GM19395 (cell line): Measurements from ENCODE around the gene TBC1D8.

Source experiments
- ATAC-seq: cut with Tn5 transposase; IDR thresholded peaks from one replicate; pipeline ENCODE4 v1.9.1; 2021; ENCODE audit warnings: mild to moderate bottlenecking, moderate library complexity; ENCODE audit not compliant: unreplicated experiment

TBC1D8 gene

DNA sequence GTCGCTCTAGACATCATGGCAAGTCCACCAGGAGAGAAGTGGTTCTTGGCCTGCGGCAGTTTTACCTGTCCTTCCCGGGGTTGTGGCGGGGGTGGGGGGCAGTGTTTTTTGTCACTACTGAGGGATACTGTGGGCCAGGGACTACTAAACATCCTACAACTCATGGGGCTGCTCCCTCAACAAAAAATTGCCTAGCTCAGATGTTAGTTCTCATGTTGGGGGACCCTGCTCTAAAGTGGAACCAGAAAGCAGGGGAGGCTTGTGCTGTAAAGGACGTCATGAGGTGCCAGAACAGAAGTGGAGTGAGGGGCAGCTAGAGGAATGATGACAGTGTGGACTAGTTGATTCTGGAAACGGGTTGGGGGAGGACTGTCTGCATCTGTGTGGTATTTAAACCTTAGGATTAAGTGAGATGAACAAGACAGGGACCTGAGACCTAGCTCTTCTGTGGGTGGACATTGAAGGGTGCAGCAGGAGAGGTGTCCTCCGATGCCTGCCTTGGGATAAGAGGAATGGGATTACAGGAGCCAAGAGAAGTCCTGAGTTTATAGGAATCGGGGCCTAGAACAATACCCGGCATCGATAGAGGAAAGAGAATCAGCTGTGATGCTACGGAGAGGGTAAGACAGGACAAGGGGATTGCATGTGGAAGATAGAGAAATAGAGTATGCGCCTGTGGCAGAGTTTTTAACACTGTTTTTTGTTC lies 146.4 kb downstream of the TBC1D8 start:
- no peak for ATAC-seq

DNA sequence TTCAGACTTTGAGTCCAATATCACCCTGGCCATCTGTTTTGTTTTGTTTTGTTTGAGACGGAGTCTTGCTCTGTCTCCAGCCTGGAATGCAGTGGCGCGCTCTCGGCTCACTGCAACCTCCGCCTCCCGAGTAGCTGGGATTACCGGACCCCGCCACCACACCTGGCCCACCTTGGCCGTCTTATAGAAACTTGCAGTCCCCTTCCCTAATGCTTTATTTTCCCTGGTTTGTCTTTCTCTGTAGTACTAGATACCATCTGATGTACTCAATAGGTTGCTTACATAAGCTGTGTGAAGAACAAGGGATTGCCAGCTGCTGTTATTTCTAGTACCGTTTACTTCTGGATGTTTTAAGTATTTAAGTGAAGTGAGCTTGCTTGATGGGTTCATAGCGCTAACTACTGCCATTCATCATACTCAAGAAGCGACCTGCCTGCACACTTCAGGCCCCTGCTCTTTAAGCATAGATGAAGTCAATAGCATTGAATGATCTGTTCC lies 147.9 kb downstream of the TBC1D8 start:
- ATAC-seq = no peak

DNA sequence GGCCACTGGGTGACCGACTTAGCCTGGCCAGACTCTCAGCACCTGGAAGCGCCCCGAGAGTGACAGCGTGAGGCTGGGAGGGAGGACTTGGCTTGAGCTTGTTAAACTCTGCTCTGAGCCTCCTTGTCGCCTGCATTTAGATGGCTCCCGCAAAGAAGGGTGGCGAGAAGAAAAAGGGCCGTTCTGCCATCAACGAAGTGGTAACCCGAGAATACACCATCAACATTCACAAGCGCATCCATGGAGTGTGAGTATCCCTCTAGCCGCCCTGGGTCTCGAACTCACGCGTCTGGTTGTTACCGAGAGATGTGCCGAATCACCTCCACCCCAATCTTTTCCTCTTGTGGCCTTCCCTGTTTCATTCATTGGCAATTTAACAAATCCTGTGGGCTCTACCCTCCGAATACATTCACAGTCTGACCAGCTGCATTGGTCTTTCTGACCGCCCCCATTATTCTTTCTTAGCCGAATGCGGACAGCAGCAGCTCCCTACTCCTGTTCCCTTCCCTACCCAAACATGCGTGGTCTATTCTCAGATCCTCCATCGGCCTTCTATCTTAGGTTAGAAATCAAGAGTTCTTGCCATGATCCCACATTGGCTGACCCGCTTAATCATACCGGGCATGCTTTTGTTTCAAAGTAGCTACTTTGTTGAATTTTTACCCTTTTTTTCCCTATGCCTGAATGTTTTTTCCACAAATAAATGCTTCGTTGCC lies 148.5 kb downstream of the TBC1D8 start:
- no peak for ATAC-seq

DNA sequence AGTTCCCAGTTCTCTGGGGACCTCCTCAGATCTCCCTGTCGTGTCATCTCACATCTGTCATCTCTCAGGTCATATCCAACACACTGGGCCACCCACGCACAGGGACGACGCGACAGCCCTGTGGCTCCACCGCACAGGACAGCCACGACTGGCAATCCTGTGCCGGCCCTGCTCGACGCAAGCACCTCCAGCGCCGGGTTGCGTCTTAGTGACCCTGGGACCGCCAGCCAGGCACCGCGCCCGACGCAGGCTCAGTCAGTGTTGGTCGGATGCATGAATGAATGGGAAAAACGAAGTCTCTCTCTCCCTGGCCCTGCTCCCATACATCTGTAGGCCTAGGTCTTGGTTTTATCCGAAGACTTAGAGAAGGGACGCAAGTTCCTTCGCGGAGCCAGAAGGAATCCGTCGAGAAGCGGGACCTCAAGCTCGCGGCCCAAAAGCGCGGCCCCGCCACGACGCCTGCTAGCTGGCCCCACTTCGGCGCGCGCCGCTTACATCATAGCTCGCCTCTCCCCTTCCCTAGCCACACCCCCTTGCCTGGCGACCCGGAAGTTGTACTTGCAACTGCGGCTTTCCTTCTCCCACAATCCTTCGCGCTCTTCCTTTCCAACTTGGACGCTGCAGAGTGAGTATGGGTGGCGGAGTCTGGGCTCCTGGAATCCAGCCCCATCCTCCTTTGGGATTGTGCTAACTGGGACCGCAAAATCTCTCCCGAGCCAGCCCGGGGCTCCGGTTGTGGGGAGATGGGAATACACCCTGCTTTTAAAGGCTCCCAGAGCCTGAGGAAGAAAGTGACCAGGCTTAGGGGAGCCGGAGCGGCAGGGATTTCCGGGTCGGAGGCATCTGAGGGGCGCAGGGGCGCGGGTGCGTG lies 149.3 kb downstream of the TBC1D8 start, which contains the start of gene RPL31:
Gene RPL31 (plus strand): TSS at position 599 of the 871 bp plus-strand sequence. CDS start 413 bp downstream, outside the sequence.
- ATAC-seq = peak; percentile 98

DNA sequence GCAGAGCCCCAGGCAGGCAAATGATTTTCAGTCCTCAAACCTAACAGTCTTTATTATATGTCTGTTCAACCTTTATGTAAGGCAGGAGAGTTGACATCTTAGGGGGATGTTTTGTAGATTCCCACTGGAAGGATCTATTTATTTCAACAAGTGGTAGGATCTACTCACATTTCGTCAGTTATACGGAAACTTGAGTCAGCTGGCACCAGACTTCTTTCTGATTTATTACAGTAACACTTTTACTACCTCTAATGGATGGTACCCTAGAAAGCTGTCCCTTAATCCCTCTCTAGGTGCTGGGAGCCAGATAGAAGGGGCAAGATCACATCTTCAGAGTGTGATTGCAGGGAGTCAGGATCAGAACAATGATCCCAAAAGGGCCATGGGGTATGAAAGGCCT lies 151.2 kb downstream of the TBC1D8 start:
- no peak for ATAC-seq

DNA sequence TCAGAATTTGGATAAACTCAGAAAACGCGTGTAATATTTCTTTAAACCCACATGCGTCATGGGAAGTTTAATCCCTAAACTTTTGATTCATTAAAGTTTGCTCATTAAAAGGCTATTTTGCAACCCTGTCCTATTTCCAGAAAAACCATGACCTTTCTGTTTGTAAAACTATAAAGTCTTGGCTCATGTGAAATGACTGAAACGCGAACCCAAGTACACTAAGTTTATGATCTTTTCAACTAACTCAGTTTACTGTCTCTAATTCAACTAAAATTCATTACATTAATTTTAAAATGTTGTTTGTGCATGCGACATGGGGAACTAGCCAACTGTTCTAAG lies 153.0 kb downstream of the TBC1D8 start:
- no peak for ATAC-seq

DNA sequence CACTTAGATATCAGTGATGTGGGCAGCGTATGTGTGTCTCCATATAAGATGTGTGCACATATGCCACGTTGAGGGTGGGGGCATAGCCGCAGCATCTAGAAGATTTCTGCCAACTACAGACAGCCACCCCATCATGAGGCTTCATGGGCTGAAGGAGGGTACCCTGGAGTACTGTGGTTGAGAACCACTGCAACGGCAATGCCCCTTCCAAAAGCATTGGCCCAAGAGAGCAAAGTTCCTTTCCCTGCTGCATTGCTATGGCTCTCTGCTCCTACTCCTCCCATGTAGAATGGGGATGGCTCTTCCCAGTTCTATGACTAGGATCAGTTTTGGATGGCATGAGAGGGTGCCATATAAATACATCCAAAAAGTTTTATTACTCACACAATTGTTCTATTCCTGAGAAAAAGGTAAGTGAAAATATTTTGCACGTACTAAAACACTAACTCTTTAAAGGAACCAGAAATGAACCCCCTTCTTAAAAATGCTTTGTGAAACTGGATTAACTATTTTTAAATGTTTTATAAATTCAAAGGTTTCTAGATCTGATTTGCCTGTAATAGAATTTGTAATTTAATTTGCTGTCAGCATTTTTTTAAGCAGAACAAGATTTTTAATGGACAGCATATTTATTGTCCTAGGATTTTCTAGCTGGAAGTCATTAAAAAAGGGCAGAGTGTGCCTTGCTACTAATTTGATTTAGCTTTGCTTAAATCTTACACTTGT lies 153.5 kb downstream of the TBC1D8 start:
- ATAC-seq = no peak

DNA sequence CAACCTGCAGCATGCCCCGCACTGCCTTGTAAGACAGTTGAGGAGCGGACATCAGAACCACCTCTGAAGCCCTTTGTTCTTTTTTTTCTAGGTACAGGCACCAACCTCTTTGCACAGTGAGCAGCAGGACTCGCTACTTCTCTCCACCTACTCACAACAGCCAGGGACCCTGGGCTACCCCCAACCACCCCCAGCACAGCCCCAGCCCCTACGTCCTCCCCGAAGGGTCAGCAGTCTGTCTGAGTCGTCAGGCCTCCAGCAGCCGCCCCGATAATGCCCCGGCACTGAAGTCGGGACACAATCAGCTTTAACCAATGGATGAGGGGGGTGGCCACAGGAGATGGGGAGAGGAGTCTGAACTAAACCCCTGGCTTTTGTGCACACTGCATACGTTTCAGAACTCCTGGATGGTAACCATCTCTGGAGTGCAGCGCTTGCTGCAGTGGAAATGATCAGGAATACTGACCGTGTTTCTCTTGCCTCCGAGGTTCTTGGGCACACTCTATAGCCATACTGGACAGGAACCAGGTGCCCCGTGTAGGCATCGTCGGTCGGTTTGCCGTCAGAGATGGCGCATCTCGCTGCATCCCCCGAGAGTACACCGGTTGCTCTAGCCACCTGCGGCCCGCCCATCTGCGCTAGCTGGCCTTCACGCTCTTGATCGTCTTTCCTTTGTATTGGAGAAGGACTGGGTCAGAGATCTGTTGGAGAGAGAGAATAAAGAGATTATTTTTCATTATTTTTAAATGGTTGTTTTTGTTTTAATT lies 155.7 kb downstream of the TBC1D8 start:
- ATAC-seq = no peak

DNA sequence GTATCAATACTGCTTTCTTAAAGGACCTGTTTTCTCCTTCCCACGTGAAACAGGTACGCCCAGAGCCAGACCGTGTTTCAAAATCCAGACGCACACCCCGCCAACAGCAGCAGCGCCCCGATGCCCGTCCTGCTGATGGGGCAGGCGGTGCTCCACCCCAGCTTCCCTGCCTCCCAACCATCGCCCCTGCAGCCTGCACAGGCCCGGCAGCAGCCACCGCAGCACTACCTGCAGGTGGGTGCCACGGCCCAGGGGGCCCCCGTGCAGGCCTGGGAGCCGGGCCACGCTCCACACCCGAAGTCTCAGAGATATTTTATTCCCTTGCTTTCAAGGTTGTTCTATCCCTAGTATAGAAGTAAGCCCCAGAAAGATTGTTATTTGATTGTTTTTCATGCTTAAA lies 157.9 kb downstream of the TBC1D8 start:
- no peak for ATAC-seq

DNA sequence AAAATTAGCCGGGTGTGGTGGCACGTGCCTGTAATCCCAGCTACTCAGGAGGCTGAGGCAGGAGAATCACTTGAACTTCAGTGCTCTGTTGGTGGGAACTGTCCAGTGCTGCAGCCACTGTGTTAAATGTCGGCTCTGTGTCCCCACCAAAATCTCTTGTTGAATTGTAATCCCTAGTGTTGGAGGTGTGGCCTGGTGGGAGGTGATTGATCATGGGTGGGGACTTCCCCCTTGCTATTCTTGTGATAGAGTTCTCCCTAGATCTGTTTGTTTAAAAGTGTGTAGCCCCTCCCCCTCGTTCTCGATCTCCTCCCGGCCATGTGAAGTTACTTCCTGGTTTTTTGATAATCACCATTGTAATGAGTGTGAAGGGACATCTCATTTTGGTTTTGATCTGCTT lies 158.9 kb downstream of the TBC1D8 start:
- no peak for ATAC-seq

DNA sequence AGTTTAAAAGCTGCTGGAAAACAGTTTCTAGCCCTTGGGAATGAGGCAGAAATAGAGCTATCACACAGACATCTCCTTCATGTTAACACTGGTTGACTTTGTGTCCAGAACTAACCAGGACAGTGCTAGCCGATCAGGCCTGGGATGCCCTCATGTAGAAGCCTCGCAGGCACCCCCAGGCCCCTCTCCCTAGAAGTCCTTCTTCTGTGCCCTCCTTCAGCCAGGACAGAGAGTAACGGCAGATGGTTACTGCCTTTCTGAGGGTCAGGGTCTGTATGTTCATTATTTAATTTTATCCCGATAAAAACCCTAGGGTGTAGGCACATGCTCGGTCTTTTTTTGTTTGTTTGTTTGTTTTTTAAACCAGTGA lies 159.8 kb downstream of the TBC1D8 start:
- ATAC-seq = no peak

DNA sequence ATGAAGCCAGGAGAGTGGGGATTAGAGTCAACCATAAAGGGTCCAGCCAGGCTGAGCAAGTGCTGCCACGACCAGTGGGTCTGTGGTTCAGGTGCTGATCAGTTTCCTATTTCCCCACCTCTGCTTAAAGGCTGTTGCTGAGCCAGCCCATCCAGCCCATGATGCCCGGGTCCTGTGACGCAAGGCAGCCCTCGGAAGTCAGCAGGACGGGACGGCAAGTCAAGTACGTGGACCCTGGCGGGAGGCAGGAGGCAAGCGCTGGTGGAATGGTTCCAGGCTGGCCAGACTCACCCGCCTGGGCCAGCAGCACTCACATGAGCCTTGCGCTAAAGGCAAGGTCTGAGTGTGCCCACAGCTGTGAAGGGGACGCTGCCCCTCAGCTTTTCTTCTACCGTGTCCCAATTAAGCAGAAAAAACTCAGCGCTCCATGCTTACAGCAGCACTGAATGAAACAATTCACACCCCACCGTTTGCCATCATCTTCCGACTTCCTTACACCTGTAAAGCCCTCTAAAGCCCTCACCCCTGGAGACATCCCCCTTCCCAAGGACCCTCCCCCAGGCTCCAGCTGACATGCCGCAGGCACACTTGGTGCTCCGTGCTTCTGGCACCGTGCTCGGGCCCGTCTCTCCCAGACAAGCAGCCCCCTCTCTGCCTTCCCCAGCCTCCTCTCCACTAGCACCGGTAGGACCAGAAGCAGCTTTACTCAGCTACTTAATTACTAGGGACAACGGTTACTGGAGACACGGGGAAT lies 160.4 kb downstream of the TBC1D8 start:
- no peak for ATAC-seq

DNA sequence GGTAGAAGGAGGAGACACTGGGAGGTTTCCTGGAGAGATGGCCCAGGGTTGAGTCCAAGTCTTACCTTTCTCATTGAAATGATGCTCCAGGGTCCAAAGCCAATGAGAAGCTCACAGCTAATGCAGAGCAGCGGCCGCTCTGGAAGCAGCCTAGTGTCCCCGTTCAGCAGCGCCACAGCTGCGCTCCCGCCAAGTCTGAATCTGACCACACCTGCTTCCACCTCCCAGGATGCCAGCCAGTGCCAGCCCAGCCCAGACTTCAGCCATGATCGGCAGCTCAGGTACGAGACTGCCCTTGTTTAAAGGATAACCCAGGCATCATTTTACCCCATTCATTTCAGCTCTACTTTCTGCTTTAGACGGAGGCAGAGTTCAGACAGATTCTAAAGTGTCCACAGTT lies 161.0 kb downstream of the TBC1D8 start:
- no peak for ATAC-seq

DNA sequence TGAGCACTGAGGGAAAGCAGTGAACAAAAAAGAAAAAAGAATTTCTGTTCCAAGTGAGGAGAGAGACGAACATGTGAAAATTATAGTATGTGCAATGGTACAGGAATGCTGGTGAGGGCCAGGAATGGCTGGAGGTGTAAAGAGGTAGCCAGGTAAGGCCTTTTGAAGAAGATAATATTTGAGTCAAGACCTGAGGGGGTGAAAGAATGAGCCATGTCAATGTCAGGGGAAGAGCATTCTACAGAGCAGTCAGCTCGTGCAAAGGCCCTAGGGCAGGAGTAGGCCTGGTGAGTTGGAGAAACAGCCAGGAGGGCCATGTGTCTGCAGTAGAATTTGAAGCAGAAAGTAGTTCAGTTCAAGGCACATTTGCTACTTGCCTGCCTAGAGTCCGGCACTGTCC lies 161.5 kb downstream of the TBC1D8 start:
- ATAC-seq = no peak

DNA sequence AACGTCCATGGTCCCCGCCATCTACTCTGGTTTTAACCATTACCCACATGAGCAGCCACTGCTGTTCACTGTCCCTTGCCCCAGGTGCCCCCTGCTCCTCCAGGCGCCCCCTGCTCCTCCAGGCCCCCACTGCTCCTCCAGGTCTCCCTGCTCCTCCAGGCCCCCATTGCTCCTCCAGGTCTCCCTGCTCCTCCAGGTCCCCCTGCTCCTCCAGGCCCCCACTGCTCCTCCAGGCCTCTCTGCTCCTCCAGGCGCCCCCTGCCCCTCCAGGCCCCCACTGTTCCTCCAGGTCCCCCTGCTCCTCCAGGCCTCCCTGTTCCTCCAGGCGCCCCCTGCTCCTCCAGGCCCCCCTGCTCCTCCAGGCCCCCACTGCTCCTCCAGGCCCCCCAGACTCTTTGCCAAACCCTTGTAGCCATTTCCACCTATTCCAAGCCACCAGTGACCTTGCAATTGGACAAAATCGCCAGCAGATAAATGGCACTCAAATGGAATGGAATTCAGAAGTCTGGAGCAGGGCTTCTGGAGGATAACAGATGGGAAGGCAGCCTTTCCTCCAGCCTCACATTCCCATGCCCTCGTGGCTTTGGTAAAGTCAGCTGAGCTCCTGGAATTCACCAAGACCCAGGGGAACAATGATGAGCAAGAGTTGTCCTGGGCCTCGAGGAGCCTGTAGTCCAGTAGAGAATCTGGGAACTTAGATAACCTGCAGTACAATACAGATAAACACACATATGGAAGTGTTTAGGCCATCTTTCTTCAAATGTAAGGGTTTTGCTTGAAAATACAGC lies 162.4 kb downstream of the TBC1D8 start:
- ATAC-seq = no peak

DNA sequence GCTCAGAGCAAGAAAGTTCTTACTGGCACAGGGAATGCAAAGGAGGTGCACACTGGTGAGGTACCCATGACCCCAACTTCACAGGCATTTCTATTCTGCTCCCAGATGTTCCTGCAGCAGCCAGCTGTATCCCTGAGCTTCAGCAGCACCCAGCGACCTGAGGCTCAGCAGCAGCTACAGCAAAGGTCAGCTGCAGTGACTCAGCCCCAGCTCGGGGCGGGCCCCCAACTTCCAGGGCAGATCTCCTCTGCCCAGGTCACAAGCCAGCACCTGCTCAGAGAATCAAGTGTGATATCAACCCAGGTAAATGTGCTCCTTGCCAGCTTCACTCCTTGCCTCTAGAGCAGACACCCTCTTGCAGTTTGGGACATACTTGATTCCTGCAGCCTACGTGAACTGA lies 163.2 kb downstream of the TBC1D8 start:
- ATAC-seq = no peak

DNA sequence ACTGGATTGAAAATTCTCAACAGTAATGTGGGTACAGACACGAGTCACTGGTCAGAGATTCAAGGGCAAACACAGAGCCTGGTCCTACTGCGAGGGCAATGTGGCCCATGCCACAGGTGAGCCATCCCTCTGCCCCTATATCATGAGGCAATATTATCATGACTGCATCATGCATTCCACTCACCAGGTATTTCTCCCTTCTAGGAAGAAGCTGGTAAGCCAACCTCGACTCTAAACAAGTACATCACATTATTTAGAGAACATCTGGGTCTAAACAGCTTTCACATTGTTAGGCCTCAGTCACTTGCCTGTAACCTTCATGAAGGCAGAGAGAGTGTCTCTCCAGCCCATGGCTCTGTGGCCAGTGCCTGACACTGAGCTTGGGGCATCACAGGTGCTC lies 163.6 kb downstream of the TBC1D8 start:
- ATAC-seq = no peak

DNA sequence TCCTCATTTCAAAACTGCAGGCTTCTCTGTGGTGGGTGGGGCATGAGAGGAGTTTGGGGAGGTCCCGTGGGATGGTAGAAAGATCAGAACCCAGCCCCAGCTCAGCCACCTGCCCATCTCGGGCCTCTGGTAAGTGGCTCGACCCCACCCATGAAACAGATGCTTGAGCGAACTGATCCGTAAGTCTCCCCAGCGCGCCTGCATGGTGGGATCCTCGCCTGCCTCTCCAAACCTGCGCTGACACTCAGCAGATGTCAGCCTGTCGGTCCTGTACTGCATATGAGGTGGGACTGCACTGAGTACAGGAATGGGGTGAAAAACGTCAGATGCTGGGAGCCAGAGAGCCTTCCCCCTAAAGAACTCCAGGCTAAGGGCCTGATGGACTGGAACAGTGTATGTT lies 165.0 kb downstream of the TBC1D8 start:
- no peak for ATAC-seq

DNA sequence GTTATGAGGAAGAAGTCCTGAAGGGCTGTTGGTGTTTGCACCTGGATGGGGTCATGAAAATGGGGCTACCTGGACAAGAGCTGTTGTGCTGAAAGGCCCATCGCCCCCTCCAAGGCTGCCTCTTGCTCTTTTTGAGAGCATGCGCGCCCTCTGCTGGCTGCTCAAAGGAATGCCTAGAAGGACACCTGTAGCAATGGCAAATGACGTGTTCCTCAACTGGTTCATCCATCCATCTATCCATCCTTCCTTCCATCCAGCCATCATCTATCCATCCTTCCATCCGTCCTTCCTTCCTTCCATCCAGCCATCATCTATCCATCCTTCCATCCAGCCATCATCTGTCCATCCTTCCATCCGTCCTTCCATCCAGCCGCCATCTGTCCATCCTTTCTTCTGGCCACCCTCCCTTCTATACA lies 166.3 kb downstream of the TBC1D8 start:
- peak; percentile 77 for ATAC-seq
